Smooth muscle cell (in vitro differentiated cells): ENCODE data around the gene PAEP. TPM values are rescaled to one million over a fixed set of nuclear protein-coding genes. Genes with fewer than 3 reads are reported as not detected.
"Not testable (repeated sequence)": the region's sequence is repeated elsewhere in the genome, so short reads cannot be mapped to it uniquely, and the experiment has no call there.

Experiments used
- DNase-seq: peaks from one replicate; lab custom pipeline; 2025; ENCODE audit not compliant: unreplicated experiment; lab: John Stamatoyannopoulos, UW
- H2AFZ ChIP-seq: fragments of 200-600 bp; sonication (generic); 2 replicates; pipeline ENCODE4 v1.6.0; 2016; ENCODE audit warnings: antibody characterized with exemption, low read depth, mild to moderate bottlenecking
- H3F3A ChIP-seq: fragments of 200-600 bp; sonication (generic); 2 replicates; pipeline ENCODE4 v1.6.0; 2017; ENCODE audit warnings: antibody characterized with exemption, low read depth
- H3K27ac ChIP-seq: fragments of 200-600 bp; sonication (generic); 2 replicates; pipeline ENCODE4 v1.5.1; 2016; ENCODE audit warnings: low read depth, mild to moderate bottlenecking
- H3K27me3 ChIP-seq: fragments of 200-600 bp; sonication (generic); 2 replicates; pipeline ENCODE4 v1.6.1; 2016; ENCODE audit warnings: low read depth, mild to moderate bottlenecking
- H3K36me3 ChIP-seq: fragments of 200-600 bp; sonication (generic); 2 replicates; pipeline ENCODE4 v1.5.1; 2016; ENCODE audit warnings: low read depth
- H3K4me1 ChIP-seq: fragments of 200-600 bp; sonication (generic); 2 replicates; pipeline ENCODE4 v1.5.1; 2016; ENCODE audit warnings: low read depth
- H3K4me2 ChIP-seq: fragments of 200-600 bp; sonication (generic); 2 replicates; pipeline ENCODE4 v1.6.0; 2016; ENCODE audit warnings: mild to moderate bottlenecking
- H3K4me3 ChIP-seq: fragments of 200-600 bp; sonication (generic); 2 replicates; pipeline ENCODE4 v1.5.1; 2016; ENCODE audit warnings: mild to moderate bottlenecking
- H3K79me2 ChIP-seq: fragments of 200-600 bp; sonication (generic); 2 replicates; pipeline ENCODE4 v1.6.0; 2016; ENCODE audit warnings: low read depth, mild to moderate bottlenecking
- H3K9ac ChIP-seq: fragments of 200-600 bp; sonication (generic); 2 replicates; pipeline ENCODE4 v1.6.0; 2016; ENCODE audit warnings: low read depth
- H3K9me3 ChIP-seq: fragments of 200-600 bp; sonication (generic); replicated peaks from 2 replicates; pipeline ENCODE4 v1.5.1; 2016; ENCODE audit warnings: low read depth
- H4K20me1 ChIP-seq: fragments of 200-600 bp; sonication (generic); 2 replicates; pipeline ENCODE4 v1.6.0; 2016; ENCODE audit warnings: low read depth
- CTCF ChIP-seq: fragments of 200-600 bp; sonication (generic); IDR thresholded peaks from 2 replicates; pipeline ENCODE4 v1.5.1; 2017; ENCODE audit warnings: borderline replicate concordance, mild to moderate bottlenecking, antibody characterized with exemption; ENCODE audit not compliant: insufficient read depth, poor library complexity, severe bottlenecking
- WGBS: methylation state at CpG from one replicate; pipeline ENCODE4 v1.1.7; 2016; ENCODE audit warnings: low lambda C conversion rate; 5-methylcytosine and 5-hydroxymethylcytosine counted together
- polyA plus RNA-seq: library from polyadenylated mRNA; unstranded; fragments of >200 nt; fragmentation: Nextera tagmentation; extraction: Ambion mirVana; gene quantifications from 2 replicates; pipeline ENCODE4 v1.2.1, GENCODE V29; 2016
- total RNA-seq: library from RNA; depleted of rRNA; stranded (reverse); fragments of >200 nt; gene quantifications from 2 replicates; pipeline ENCODE4 v1.2.3, GENCODE V29; 2014

Gene PAEP
- total and polyA plus RNA-seq, 2 experiments from 2014 or later = 6.3 TPM; not detected in 1

GRCh38 chr9:135530146-135530545 lies 31.4 kb upstream of the PAEP start:
- no peaks in the 10 kb centered on the region for H4K20me1 ChIP-seq
- no peaks in the 10 kb centered on the region for H3K27me3 ChIP-seq
- no peaks in the 10 kb centered on the region for H3K79me2 ChIP-seq
- WGBS = 84% methylated on average over 5 of the region's 5 CpGs
- peaks cover 7% of the 10 kb centered on the region for H3F3A ChIP-seq
- TF ChIP-seq CTCF = no peak
- H2AFZ ChIP-seq = no peak overlapping the region
- H3K36me3 ChIP-seq = no peaks in the 10 kb centered on the region
- no peaks in the 10 kb centered on the region for H3K4me1 ChIP-seq
- no peak overlapping the region for H3K4me3 ChIP-seq
- H3K9me3 ChIP-seq = no peaks in the 10 kb centered on the region
- no peak overlapping the region for H3K9ac ChIP-seq
- DNase-seq = no peak
- no peak overlapping the region for H3K4me2 ChIP-seq
- H3K27ac ChIP-seq = no peak overlapping the region

DNA sequence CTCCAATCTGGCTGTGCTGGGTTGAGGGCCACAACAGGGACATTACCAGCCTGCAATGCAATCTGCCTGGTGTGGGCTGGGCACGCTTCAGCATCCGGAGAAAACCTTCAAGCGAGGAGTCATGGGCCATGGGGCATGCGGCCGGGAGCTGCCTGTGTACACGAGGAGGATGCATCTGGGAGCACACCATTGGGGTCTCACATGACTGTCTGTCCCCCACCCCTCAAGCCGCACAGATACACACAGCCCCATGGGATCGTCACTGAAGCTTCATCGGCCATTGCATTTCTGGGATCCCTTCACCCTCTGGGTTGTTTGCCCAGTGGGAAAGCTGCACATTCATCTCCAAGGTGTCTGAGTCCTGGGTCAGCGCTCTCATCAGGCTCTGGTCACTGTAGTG lies 30.5 kb upstream of the PAEP start:
- H3F3A ChIP-seq = peaks cover 7% of the 10 kb centered on the region
- no peak for TF ChIP-seq CTCF

GRCh38 chr9:135533113-135533512 lies 28.4 kb upstream of the PAEP start:
- H3K36me3 ChIP-seq = no peaks in the 10 kb centered on the region
- no peak for TF ChIP-seq CTCF
- no peaks in the 10 kb centered on the region for H4K20me1 ChIP-seq
- H3K9ac ChIP-seq = no peak overlapping the region
- H2AFZ ChIP-seq = no peak overlapping the region
- no peak overlapping the region for H3K27ac ChIP-seq
- 93% methylated on average over 3 of the region's 3 CpGs for WGBS
- H3K27me3 ChIP-seq = no peaks in the 10 kb centered on the region
- H3F3A ChIP-seq = peaks cover 7% of the 10 kb centered on the region
- no peaks in the 10 kb centered on the region for H3K9me3 ChIP-seq
- no peaks in the 10 kb centered on the region for H3K79me2 ChIP-seq
- no peak overlapping the region for H3K4me3 ChIP-seq
- DNase-seq = no peak
- H3K4me1 ChIP-seq = no peaks in the 10 kb centered on the region
- H3K4me2 ChIP-seq = no peak overlapping the region

More for the DNA sequence above, 30.5 kb upstream of the PAEP start:
- Histone ChIP-seq H4K20me1 (no peaks in the 10 kb centered on the region), H3K27me3 (no peaks in the 10 kb centered on the region), H3K9ac (no peak overlapping the region), H3K4me2 (no peak overlapping the region), H3K36me3 (no peaks in the 10 kb centered on the region), H3K9me3 (no peaks in the 10 kb centered on the region), H2AFZ (no peak overlapping the region), H3K27ac (no peak overlapping the region), H3K79me2 (no peaks in the 10 kb centered on the region), H3K4me3 (no peak overlapping the region), H3K4me1 (no peaks in the 10 kb centered on the region)
- no peak for DNase-seq
- 93% methylated on average over 10 of the region's 10 CpGs for WGBS

GRCh38 chr9:135533674-135534073 lies 27.9 kb upstream of the PAEP start:
- no peaks in the 10 kb centered on the region for H3K4me1 ChIP-seq
- no peaks in the 10 kb centered on the region for H3K27me3 ChIP-seq
- no peaks in the 10 kb centered on the region for H4K20me1 ChIP-seq
- H3F3A ChIP-seq = peaks cover 7% of the 10 kb centered on the region
- H3K4me3 ChIP-seq = no peak overlapping the region
- no peak for DNase-seq
- no peaks in the 10 kb centered on the region for H3K36me3 ChIP-seq
- no peak overlapping the region for H3K27ac ChIP-seq
- no peak overlapping the region for H3K4me2 ChIP-seq
- 95% methylated on average over 12 of the region's 12 CpGs for WGBS
- no peak overlapping the region for H2AFZ ChIP-seq
- H3K9ac ChIP-seq = no peak overlapping the region
- TF ChIP-seq CTCF = no peak
- no peaks in the 10 kb centered on the region for H3K9me3 ChIP-seq
- H3K79me2 ChIP-seq = no peaks in the 10 kb centered on the region

DNA sequence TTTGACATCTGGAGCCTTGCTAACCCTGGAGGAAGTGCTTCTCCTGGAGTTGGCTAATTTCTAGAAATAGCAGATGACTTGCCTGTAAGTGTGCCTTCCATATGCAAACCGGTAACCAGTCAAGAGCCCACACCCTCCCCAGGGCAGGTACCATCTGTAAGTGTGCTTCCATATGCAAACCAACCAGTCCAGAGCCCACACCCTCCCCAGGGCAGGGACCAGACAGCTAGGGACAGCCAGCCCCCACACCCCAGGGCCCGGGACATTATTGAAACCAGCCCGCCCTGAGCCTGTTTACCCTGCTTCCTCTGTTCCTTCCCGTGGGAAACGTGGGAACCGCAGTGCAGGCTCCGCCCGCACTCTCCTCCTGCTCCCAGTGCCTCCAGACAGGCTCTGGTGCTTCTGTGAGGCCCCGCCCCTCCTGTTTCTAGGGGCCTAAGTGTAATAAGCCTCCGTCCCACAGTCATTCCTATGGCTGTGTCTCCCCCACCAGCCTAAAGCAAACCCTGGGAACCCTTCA lies 27.3 kb upstream of the PAEP start:
- H2AFZ ChIP-seq, H3K27ac ChIP-seq, H3K79me2 ChIP-seq, H3K4me3 ChIP-seq, H3K4me1 ChIP-seq, H3K9ac ChIP-seq, H3F3A ChIP-seq, H3K9me3 ChIP-seq, H3K4me2 ChIP-seq, H3K36me3 ChIP-seq, H4K20me1 ChIP-seq, H3K27me3 ChIP-seq, DNase-seq: not testable (repeated sequence)
- 33% methylated on average over 9 of the region's 10 CpGs for WGBS

- 85% methylated on average over 3 of the region's 4 CpGs for WGBS
- H3K27me3 ChIP-seq, H3F3A ChIP-seq: not testable (repeated sequence)
Measured at GRCh38 chr9:135534826-135535225, 26.7 kb upstream of the PAEP start.

More at GRCh38 chr9:135534826-135535225, 26.7 kb upstream of the PAEP start:
- not testable (repeated sequence) for H3K4me3 ChIP-seq, H3K36me3 ChIP-seq, H3K27ac ChIP-seq, H3K9me3 ChIP-seq, H3K4me1 ChIP-seq, H3K9ac ChIP-seq, H2AFZ ChIP-seq, H3K4me2 ChIP-seq, H4K20me1 ChIP-seq, DNase-seq, H3K79me2 ChIP-seq
